Epithelial cell of esophagus (primary cell): Measurements from ENCODE around the gene IGF1R.
A peak's percentile ranks its signal among the peaks of the same experiment; 100 is the strongest.

Source experiments
- DNase-seq: peaks from one replicate; pipeline ENCODE4 v3.0.0; 2010; ENCODE audit warnings: low read depth
- H3K4me3 ChIP-seq: 2 replicates; pipeline ENCODE4 v1.5.1; 2011; ENCODE audit warnings: mild to moderate bottlenecking, low read length, control low read depth
- TF ChIP-seq, protein P1 (sequence below): IDR thresholded peaks from 2 replicates; pipeline ENCODE4 v1.5.1; 2011; ENCODE audit warnings: low read depth, mild to moderate bottlenecking, low read length, control low read depth, inconsistent platforms; ENCODE audit not compliant: insufficient read depth; ENCODE audit errors: missing control alignments

IGF1R gene

DNA sequence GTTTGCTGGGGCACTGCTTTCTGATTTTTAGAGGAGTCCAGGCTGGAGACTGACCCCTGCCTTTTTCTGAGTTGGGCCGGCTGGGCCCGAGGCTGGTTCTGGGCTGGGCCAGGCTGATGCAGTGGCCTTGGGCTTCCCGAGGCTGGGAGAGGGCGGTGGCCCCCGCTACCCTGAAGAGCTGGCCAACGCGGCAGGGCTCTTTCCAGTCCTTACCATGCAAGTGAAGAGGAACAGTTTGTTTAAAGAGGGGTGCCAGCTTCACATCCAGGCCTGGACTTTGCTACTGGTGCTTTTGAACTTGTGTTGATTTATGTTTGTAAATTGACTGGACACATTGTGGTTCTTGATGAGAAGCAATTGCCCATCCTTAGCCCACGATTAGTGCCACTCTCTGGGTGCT, 15.3 kb downstream of the IGF1R start:
- no peak overlapping the region for H3K4me3 ChIP-seq
- TF ChIP-seq, protein P1, sequence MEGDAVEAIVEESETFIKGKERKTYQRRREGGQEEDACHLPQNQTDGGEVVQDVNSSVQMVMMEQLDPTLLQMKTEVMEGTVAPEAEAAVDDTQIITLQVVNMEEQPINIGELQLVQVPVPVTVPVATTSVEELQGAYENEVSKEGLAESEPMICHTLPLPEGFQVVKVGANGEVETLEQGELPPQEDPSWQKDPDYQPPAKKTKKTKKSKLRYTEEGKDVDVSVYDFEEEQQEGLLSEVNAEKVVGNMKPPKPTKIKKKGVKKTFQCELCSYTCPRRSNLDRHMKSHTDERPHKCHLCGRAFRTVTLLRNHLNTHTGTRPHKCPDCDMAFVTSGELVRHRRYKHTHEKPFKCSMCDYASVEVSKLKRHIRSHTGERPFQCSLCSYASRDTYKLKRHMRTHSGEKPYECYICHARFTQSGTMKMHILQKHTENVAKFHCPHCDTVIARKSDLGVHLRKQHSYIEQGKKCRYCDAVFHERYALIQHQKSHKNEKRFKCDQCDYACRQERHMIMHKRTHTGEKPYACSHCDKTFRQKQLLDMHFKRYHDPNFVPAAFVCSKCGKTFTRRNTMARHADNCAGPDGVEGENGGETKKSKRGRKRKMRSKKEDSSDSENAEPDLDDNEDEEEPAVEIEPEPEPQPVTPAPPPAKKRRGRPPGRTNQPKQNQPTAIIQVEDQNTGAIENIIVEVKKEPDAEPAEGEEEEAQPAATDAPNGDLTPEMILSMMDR: no peak
- no peak for DNase-seq

DNA sequence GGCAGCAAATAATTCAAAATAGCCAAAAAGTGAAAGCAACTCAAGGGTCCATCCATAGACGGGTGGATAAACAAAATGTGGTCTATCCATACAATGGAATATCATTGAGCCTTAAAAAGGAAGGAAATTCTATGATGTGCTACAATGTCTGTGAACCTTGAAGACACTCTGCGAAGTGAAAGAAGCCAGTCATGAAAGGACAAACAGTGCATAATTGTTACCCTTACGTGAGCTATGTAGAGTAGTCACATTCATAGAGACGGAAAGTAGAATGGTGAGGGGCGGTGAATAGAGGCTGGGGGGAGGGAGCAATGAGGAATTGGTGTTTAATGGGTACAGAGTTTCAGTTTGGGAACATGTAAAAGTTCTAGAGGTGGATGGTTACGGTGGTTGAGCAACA, 18.1 kb downstream of the IGF1R start:
- no peak overlapping the region for H3K4me3 ChIP-seq
- TF ChIP-seq, protein P1: no peak
- no peak for DNase-seq

DNA sequence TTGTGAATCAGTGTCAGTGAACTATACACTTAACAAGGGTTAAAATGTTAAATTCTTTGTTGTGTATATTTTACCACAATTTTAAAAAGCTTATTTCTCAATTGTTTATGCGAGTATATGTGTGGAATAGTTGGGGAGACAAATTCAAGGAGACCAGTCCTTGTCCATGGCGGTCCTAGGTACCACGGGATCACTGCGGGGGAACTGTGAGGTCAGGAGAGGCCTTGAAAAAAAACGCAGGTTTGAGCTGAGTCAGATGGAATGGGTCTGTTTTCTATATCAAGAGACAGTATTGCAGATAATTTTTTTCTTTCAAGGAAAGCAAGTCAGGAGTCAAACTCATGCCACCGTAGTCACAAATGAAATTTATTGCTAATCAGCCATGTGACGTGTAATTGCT, 18.5 kb downstream of the IGF1R start:
- no peak overlapping the region for H3K4me3 ChIP-seq
- TF ChIP-seq, protein P1: no peak
- no peak for DNase-seq

DNA sequence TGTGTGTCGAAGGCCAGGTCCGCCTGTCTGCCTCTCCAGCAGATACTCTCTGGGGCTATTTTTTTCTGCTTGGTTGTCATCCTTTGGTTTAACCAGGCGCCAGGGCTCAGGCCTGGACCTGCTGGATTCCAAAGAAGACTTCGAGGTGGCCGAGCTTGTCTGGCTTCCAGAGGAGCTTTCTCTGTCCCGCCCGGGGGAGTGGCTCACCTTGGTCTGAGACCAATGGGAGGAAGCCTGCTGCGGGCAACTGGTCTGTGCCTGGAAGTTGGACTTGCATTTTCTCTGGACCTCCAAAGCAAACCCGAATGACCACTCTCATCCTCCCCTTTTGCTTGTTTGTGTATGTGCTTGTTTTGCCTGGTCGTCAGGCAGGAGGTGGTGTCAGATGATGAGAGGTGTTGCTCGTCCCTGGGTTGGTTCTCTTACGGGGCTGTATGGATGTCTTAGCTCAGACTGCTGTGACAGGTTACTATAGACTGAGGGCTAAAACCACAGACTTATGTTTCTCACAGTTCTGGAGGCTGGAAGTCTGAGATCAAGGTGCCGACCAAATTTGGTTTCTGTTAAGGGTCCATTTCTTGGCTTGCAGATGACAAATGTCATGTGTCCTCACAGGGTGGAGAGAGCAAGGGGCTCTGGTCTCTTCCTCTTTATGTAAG, 19.3 kb downstream of the IGF1R start:
- TF ChIP-seq, protein P1: no peak
- peak; percentile 85 for DNase-seq
- no peak overlapping the region for H3K4me3 ChIP-seq

DNA sequence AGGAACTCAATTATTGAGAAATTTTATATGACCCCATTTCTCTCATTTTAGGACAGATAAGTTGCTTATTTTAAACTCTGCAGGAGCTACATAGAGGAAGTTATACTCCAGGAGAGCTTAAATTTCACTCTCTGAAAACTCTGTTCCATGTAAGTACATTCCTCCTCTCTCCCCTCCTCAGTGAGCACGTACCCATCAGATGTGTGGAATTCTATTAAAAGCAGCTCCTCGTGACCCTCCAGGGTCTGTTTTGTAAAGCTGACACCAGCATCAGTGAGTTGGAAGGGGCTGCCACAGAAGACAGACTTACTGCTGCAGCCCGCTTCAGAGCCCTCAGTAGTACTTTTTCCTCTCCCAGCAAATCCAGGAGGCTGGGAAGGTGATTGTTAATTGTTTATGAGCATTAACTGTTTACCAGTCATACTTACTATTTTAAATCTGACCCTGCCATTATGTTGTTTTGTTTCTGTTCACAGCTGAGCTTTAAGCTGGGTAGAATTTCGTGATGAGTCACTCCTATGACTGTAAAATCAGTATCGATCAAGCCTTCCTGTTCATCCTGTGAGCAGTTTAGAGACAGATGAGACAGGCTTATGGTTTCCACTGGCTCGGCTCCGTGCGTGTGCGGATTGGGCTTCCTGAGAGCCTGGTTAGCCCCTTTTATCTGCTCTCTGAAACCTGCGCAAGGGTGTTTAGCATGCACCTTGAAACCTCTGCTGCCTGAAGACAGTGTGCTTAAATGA, 20.4 kb downstream of the IGF1R start:
- TF ChIP-seq, protein P1: no peak
- DNase-seq: peak; percentile 93
- no peak overlapping the region for H3K4me3 ChIP-seq

DNA sequence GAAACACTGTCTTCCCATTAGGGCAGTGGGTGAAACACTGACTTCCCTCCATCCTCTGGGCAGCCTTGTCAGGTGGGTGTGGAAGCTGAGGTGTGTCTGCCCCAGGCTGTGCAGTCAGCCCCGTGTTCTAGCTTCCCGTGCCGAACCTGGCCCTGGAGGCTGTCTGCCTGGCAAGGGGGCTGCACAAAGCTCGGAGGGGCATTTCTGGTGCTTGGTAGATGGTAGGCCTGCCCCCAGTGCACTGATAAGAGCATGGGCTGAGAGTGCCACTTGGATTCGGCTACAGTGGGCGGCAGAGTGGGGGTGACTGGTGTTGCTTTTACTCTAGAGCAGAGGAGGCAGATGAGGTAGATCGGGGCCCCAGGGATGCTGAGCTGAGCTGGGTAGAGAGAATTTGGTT, 21.3 kb downstream of the IGF1R start:
- DNase-seq: no peak
- no peak overlapping the region for H3K4me3 ChIP-seq
- TF ChIP-seq, protein P1: no peak
